HL-60 (cell line): ENCODE measurements around the gene EFNA5.

ENCODE experiments used
- DNase-seq, 2 experiments: peaks; one replicate each; pipeline ENCODE4 v3.0.0-alpha.2; 2010 to 2020; ENCODE audit warnings: low read depth in 1 of 2, low spot score in 1 of 2
- H3K27ac ChIP-seq: fragments of 250-450 bp; sonication (Bioruptor Pico); replicated peaks from 2 replicates; pipeline ENCODE4 v1.5.1; 2020; ENCODE audit warnings: mild to moderate bottlenecking, moderate library complexity
- H3K27me3 ChIP-seq: fragments of 250-450 bp; sonication (Bioruptor Pico); 2 replicates; pipeline ENCODE4 v1.5.1; 2021; ENCODE audit warnings: mild to moderate bottlenecking, moderate library complexity; ENCODE audit not compliant: insufficient read depth, poor library complexity, severe bottlenecking
- H3K4me3 ChIP-seq: replicated peaks from 2 replicates; pipeline ENCODE4 v1.5.1; 2011; ENCODE audit warnings: mild to moderate bottlenecking, control low read depth, low read length; ENCODE audit not compliant: insufficient read depth
- CTCF ChIP-seq: IDR thresholded peaks from one replicate; pipeline ENCODE4 v1.5.1; 2011; ENCODE audit warnings: low read length, control low read depth, inconsistent platforms; ENCODE audit not compliant: insufficient read depth
- GABPA ChIP-seq: IDR thresholded peaks from 2 replicates; pipeline ENCODE4 v1.6.1; 2012; ENCODE audit warnings: low read depth
- POLR2AphosphoS5 ChIP-seq: IDR thresholded peaks from 2 replicates; pipeline ENCODE4 v1.6.1; 2012; ENCODE audit warnings: low read depth
- SPI1 ChIP-seq: IDR thresholded peaks from 2 replicates; pipeline ENCODE4 v1.6.1; 2012; ENCODE audit warnings: low read depth, mild to moderate bottlenecking, borderline replicate concordance
- TF ChIP-seq, protein P1 (sequence below): IDR thresholded peaks from 2 replicates; pipeline ENCODE4 v1.6.1; 2012; ENCODE audit warnings: low read depth; ENCODE audit not compliant: insufficient replicate concordance

Gene EFNA5

DNA sequence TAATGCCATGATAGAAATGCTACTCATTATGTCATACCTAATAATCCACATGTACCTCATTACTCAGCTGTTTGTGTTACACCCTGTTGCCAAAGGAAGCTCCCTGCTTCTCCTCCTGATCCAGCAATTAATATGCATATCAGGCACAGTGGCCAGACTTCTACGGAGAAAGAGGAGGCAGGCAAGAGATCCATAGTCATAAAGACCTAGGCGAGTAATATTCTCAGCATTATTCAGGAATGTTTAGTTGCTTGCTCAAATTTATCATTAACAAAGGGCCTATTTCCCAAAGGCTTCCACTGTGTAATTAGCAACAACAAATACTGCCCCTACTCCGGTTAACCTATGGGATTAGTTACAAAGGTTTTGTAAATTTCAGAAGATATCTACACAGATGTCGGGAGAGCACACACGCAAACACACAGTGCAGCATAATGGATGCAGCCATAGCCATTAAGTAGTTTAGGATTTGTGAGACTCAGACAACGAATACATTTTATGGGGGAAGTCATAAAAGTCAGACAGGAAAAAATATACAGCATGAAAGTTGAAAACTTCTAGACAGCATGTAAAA, 192.6 kb downstream of the EFNA5 start:
- H3K27ac ChIP-seq: no peak overlapping the region
- H3K4me3 ChIP-seq: no peak overlapping the region
- no peaks in the 10 kb centered on the region for H3K27me3 ChIP-seq
- TF ChIP-seq SPI1 (no peak), CTCF (no peak), GABPA (no peak), POLR2AphosphoS5 (no peak)
- TF ChIP-seq, protein P1, sequence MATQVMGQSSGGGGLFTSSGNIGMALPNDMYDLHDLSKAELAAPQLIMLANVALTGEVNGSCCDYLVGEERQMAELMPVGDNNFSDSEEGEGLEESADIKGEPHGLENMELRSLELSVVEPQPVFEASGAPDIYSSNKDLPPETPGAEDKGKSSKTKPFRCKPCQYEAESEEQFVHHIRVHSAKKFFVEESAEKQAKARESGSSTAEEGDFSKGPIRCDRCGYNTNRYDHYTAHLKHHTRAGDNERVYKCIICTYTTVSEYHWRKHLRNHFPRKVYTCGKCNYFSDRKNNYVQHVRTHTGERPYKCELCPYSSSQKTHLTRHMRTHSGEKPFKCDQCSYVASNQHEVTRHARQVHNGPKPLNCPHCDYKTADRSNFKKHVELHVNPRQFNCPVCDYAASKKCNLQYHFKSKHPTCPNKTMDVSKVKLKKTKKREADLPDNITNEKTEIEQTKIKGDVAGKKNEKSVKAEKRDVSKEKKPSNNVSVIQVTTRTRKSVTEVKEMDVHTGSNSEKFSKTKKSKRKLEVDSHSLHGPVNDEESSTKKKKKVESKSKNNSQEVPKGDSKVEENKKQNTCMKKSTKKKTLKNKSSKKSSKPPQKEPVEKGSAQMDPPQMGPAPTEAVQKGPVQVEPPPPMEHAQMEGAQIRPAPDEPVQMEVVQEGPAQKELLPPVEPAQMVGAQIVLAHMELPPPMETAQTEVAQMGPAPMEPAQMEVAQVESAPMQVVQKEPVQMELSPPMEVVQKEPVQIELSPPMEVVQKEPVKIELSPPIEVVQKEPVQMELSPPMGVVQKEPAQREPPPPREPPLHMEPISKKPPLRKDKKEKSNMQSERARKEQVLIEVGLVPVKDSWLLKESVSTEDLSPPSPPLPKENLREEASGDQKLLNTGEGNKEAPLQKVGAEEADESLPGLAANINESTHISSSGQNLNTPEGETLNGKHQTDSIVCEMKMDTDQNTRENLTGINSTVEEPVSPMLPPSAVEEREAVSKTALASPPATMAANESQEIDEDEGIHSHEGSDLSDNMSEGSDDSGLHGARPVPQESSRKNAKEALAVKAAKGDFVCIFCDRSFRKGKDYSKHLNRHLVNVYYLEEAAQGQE: no peak
- no peak for DNase-seq

DNA sequence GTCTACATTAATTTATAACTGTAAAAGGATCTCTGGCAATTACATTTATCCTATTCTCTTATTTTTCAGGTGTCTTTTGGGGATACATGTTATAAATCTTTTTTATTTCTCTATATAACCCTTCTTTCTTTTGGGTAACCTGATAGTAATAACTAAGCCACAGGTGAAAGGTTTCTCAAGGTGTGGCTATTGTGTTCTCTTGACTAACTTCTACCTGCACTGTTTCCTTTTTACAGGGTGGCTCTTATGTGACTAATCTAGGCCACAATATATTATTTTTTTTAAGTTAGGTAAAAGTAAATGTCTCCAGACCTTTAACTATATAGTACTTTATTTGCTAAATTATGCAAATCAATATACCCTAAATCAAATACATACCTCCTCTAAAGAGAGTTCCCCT, 193.2 kb downstream of the EFNA5 start:
- TF ChIP-seq CTCF (no peak), POLR2AphosphoS5 (no peak), GABPA (no peak), SPI1 (no peak)
- TF ChIP-seq, protein P1: no peak

DNA sequence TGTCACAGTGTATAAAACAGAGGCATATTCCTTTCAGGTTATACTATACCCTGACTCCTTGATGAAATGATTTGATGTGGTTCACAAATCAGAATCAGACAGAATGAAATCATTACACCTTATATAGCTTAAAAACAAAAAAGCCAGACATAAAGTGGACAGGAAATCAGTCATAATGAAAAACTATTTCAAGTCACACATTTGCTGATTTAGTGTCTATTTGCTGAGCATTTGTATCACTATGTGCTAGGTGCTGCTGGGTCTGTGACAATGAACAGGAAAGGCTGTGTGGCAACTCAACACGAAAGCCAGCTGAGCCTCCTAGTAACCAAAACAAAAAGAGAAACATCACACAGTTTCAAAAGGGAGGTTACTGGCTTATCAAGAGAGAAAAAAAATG, 194.0 kb downstream of the EFNA5 start:
- DNase-seq: peak; percentile 5 to 11
- Histone ChIP-seq H3K27ac (0 out of 2 replicates have a peak overlapping the region, but pooled peaks have one; percentile 18), H3K4me3 (no peak overlapping the region), H3K27me3 (no peaks in the 10 kb centered on the region)
- TF ChIP-seq POLR2AphosphoS5: no peak
- TF ChIP-seq, protein P1: no peak
- TF ChIP-seq GABPA: no peak
- no peak for TF ChIP-seq CTCF
- TF ChIP-seq SPI1: no peak

More for the DNA sequence above, 193.2 kb downstream of the EFNA5 start:
- Histone ChIP-seq H3K27ac (no peak overlapping the region), H3K4me3 (no peak overlapping the region), H3K27me3 (no peaks in the 10 kb centered on the region)
- DNase-seq: no peak
